GM10248 (cell line): ENCODE results near the gene GPATCH11.

Source experiments
- CTCF ChIA-PET: fragments of 300-600 bp; sonication (Branson Sonifier 250); formaldehyde crosslinking; extraction: SDS; loops from one replicate; lab custom pipeline; 2021; ENCODE audit warnings: antibody characterized with exemption; lab: Yijun Ruan, JAX
- POLR2A ChIA-PET: fragments of 350-650 bp; sonication (Branson Sonifier 250); formaldehyde crosslinking; extraction: SDS; loops from one replicate; lab custom pipeline; 2020; ENCODE audit warnings: antibody characterized with exemption; lab: Yijun Ruan, JAX
- DNase-seq: peaks from one replicate; pipeline ENCODE4 v3.0.0; 2012; ENCODE audit errors: extremely low spot score
- CTCF ChIP-seq: IDR thresholded peaks from 2 replicates; pipeline ENCODE4 v1.5.1; 2012; ENCODE audit warnings: mild to moderate bottlenecking, low read depth; ENCODE audit errors: extremely low read depth, missing control alignments, control extremely low read depth

GPATCH11 gene

GRCh38 chr2:37083873-37084794, at the start of gene GPATCH11, which contains the start of gene HEATR5B:
Gene GPATCH11, plus strand, starts transcription at chr2:37084518. Its CDS starts 3,864 bp downstream, at chr2:37088382.
Gene HEATR5B, minus strand, starts transcription at chr2:37084372. Its CDS starts 958 bp downstream, at chr2:37083414.
- CTCF ChIA-PET, result interaction anchor here (0.9 to 1.2 kb wide), 2 partner anchors 9 to 25 kb away, joined by 3 read pairs; no protein-coding TSS in a partner anchor

GRCh38 chr2:37037771-37038170, 46.5 kb upstream of the GPATCH11 start:
- DNase-seq, result no peak
- ChIA-PET CTCF (no interaction called here), POLR2A (no interaction called here)
- no peak for TF ChIP-seq CTCF

More at GRCh38 chr2:37083873-37084794, at the start of gene GPATCH11, which contains the start of gene HEATR5B:
- peak; percentile 97 for DNase-seq
- TF ChIP-seq CTCF, result no peak
- POLR2A ChIA-PET, result no interaction called here

- ChIA-PET POLR2A (no interaction called here), CTCF (interaction anchor here (1.3 kb wide), 1 partner anchor 34 kb away, joined by 3 read pairs; no protein-coding TSS in a partner anchor)
- no peak for DNase-seq
- no peak for TF ChIP-seq CTCF
Measured at GRCh38 chr2:37039580-37039979, 44.7 kb upstream of the GPATCH11 start.

- POLR2A ChIA-PET, result no interaction called here
- TF ChIP-seq CTCF, result no peak
- CTCF ChIA-PET, result interaction anchor here (1.0 to 1.7 kb wide), 3 partner anchors 10 to 22 kb away, joined by 3 to 8 read pairs (median 3); no protein-coding TSS in a partner anchor
- no peak for DNase-seq
Measured at GRCh38 chr2:37052600-37053332, 31.6 kb upstream of the GPATCH11 start.

GRCh38 chr2:37059841-37060240, 24.5 kb upstream of the GPATCH11 start:
- ChIA-PET CTCF (interaction anchor here (2.0 kb wide), 1 partner anchor 10 kb away, joined by 6 read pairs; no protein-coding TSS in a partner anchor), POLR2A (no interaction called here)
- no peak for DNase-seq
- TF ChIP-seq CTCF, result no peak

GRCh38 chr2:37060446-37060845, 23.9 kb upstream of the GPATCH11 start:
- no peak for TF ChIP-seq CTCF
- POLR2A ChIA-PET, result no interaction called here
- CTCF ChIA-PET, result interaction anchor here (2.0 kb wide), 1 partner anchor 9 kb away, joined by 6 read pairs; no protein-coding TSS in a partner anchor

More at GRCh38 chr2:37060446-37060845, 23.9 kb upstream of the GPATCH11 start:
- DNase-seq, result no peak
